Activated CD4-positive, alpha-beta T cell treated with anti-CD3 and anti-CD28 coated beads, Interleukin-2, amount 50 U/mL, for 16 hours (primary cell): ENCODE results near the gene OR5AU1.

Source experiments
- DNase-seq: peaks from one replicate; pipeline ENCODE4 v3.0.0-alpha.2; 2020

OR5AU1 gene

DNA sequence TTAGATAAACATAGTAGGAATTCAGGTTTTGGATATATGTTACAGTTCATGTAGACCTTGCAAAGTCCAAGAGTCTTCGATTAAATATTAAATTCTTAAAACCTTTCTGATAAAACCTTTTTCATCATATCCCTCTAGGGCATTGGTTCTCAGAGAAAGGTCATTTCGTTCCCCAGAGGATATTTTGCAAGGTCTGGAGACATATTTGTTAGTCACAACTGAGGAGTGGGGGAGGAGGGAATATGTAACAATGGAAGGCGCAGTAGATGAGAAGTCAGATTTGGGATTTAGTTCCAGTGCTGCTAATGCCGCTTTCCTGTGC lies 49.7 kb downstream of the OR5AU1 start:
- DNase-seq, result no peak

DNA sequence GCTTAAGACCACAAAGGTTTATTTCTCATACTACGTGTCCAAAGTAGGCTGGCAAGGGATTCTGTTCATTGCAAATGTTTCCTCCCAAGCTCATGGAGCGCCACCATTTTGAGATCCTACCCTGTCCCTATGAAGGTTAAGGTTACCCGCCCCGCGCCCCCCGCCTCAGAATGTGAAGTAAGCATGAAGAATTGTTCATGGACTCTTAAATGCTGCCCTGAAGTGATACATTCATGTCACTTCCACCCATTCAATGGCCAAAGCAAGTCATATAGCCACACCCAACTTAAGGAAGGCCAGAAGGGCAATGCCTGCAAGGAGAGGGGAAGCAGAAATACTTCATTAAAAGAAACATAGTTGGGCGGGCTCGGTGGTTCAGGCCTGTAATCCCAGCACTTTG lies 50.8 kb downstream of the OR5AU1 start:
- no peak for DNase-seq
